Measurements from ENCODE around the gene EPHB2.

DNA sequence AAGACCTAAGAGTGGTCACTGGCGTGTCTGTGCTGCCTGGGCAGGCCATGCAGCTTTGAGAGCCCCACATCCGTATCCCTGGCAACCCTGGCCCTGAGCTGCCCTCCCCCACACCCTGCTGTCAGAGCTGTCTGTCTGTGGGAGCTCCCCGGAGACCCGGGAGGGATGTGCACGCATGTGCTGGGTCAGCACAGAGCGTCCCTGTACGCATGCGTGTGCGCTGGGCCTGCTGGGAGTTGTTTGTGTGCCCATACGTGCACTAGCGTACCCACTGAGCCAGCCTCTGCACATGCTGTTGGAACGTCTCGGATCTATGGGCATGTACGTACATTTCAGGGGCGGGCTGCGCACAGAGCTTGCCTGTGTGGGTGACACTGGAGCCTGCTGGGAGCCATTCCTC is 89.3 kb downstream of the EPHB2 start:
- no peak for TF ChIP-seq EGR1 (IDR thresholded peaks at IDR 0.05)
- TF ChIP-seq TCF12 (IDR thresholded peaks at IDR 0.05; ENCODE audit: low read depth) = no peak
- no peak for TF ChIP-seq YY1 (IDR thresholded peaks at IDR 0.05; ENCODE audit: low read depth)
- TF ChIP-seq EP300 (IDR thresholded peaks at IDR 0.05; ENCODE audit: borderline replicate concordance) = no peak
- no peak for TF ChIP-seq ZBTB7A (IDR thresholded peaks at IDR 0.05; ENCODE audit: low read depth)
- TF ChIP-seq, protein P1, sequence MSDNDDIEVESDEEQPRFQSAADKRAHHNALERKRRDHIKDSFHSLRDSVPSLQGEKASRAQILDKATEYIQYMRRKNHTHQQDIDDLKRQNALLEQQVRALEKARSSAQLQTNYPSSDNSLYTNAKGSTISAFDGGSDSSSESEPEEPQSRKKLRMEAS (IDR thresholded peaks at IDR 0.05) = no peak
- TF ChIP-seq CEBPB (IDR thresholded peaks at IDR 0.05) = no peak
- no peak for TF ChIP-seq TAF1 (IDR thresholded peaks at IDR 0.05; ENCODE audit: low read depth)
- TF ChIP-seq, protein P2, sequence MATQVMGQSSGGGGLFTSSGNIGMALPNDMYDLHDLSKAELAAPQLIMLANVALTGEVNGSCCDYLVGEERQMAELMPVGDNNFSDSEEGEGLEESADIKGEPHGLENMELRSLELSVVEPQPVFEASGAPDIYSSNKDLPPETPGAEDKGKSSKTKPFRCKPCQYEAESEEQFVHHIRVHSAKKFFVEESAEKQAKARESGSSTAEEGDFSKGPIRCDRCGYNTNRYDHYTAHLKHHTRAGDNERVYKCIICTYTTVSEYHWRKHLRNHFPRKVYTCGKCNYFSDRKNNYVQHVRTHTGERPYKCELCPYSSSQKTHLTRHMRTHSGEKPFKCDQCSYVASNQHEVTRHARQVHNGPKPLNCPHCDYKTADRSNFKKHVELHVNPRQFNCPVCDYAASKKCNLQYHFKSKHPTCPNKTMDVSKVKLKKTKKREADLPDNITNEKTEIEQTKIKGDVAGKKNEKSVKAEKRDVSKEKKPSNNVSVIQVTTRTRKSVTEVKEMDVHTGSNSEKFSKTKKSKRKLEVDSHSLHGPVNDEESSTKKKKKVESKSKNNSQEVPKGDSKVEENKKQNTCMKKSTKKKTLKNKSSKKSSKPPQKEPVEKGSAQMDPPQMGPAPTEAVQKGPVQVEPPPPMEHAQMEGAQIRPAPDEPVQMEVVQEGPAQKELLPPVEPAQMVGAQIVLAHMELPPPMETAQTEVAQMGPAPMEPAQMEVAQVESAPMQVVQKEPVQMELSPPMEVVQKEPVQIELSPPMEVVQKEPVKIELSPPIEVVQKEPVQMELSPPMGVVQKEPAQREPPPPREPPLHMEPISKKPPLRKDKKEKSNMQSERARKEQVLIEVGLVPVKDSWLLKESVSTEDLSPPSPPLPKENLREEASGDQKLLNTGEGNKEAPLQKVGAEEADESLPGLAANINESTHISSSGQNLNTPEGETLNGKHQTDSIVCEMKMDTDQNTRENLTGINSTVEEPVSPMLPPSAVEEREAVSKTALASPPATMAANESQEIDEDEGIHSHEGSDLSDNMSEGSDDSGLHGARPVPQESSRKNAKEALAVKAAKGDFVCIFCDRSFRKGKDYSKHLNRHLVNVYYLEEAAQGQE (IDR thresholded peaks at IDR 0.05; ENCODE audit: low read depth) = no peak
- TF ChIP-seq CREB1 (IDR thresholded peaks at IDR 0.05; ENCODE audit: low read depth) = no peak
- TF ChIP-seq FOXM1 (IDR thresholded peaks at IDR 0.05; ENCODE audit: borderline replicate concordance, low read depth) = no peak
- no peak for TF ChIP-seq RAD21 (IDR thresholded peaks at IDR 0.05; ENCODE audit: low read depth)

Measured in Ishikawa (cell line).